ENCODE data around the gene ORMDL1.

GRCh38 chr2:189829102-189829833, 45.1 kb upstream of the ORMDL1 start:
- TF ChIP-seq IRF2 (CRISPR knock-in tag; IDR thresholded peaks at IDR 0.05; ENCODE audit: borderline replicate concordance, low read depth), result no peak
- TF ChIP-seq, protein P1, sequence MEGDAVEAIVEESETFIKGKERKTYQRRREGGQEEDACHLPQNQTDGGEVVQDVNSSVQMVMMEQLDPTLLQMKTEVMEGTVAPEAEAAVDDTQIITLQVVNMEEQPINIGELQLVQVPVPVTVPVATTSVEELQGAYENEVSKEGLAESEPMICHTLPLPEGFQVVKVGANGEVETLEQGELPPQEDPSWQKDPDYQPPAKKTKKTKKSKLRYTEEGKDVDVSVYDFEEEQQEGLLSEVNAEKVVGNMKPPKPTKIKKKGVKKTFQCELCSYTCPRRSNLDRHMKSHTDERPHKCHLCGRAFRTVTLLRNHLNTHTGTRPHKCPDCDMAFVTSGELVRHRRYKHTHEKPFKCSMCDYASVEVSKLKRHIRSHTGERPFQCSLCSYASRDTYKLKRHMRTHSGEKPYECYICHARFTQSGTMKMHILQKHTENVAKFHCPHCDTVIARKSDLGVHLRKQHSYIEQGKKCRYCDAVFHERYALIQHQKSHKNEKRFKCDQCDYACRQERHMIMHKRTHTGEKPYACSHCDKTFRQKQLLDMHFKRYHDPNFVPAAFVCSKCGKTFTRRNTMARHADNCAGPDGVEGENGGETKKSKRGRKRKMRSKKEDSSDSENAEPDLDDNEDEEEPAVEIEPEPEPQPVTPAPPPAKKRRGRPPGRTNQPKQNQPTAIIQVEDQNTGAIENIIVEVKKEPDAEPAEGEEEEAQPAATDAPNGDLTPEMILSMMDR (IDR thresholded peaks at IDR 0.05), result no peak
- TF ChIP-seq, protein P2, sequence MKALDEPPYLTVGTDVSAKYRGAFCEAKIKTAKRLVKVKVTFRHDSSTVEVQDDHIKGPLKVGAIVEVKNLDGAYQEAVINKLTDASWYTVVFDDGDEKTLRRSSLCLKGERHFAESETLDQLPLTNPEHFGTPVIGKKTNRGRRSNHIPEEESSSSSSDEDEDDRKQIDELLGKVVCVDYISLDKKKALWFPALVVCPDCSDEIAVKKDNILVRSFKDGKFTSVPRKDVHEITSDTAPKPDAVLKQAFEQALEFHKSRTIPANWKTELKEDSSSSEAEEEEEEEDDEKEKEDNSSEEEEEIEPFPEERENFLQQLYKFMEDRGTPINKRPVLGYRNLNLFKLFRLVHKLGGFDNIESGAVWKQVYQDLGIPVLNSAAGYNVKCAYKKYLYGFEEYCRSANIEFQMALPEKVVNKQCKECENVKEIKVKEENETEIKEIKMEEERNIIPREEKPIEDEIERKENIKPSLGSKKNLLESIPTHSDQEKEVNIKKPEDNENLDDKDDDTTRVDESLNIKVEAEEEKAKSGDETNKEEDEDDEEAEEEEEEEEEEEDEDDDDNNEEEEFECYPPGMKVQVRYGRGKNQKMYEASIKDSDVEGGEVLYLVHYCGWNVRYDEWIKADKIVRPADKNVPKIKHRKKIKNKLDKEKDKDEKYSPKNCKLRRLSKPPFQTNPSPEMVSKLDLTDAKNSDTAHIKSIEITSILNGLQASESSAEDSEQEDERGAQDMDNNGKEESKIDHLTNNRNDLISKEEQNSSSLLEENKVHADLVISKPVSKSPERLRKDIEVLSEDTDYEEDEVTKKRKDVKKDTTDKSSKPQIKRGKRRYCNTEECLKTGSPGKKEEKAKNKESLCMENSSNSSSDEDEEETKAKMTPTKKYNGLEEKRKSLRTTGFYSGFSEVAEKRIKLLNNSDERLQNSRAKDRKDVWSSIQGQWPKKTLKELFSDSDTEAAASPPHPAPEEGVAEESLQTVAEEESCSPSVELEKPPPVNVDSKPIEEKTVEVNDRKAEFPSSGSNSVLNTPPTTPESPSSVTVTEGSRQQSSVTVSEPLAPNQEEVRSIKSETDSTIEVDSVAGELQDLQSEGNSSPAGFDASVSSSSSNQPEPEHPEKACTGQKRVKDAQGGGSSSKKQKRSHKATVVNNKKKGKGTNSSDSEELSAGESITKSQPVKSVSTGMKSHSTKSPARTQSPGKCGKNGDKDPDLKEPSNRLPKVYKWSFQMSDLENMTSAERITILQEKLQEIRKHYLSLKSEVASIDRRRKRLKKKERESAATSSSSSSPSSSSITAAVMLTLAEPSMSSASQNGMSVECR (CRISPR knock-in tag; IDR thresholded peaks at IDR 0.05; ENCODE audit: borderline replicate concordance), result no peak
- no peak for TF ChIP-seq SP1 (CRISPR knock-in tag; conservative IDR thresholded peaks at IDR 0.05)
- no peak for TF ChIP-seq EMX1 (CRISPR knock-in tag; IDR thresholded peaks at IDR 0.05)
- TF ChIP-seq, protein P3, sequence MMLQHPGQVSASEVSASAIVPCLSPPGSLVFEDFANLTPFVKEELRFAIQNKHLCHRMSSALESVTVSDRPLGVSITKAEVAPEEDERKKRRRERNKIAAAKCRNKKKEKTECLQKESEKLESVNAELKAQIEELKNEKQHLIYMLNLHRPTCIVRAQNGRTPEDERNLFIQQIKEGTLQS (CRISPR knock-in tag; conservative IDR thresholded peaks at IDR 0.05), result no peak
- TF ChIP-seq, protein P4, sequence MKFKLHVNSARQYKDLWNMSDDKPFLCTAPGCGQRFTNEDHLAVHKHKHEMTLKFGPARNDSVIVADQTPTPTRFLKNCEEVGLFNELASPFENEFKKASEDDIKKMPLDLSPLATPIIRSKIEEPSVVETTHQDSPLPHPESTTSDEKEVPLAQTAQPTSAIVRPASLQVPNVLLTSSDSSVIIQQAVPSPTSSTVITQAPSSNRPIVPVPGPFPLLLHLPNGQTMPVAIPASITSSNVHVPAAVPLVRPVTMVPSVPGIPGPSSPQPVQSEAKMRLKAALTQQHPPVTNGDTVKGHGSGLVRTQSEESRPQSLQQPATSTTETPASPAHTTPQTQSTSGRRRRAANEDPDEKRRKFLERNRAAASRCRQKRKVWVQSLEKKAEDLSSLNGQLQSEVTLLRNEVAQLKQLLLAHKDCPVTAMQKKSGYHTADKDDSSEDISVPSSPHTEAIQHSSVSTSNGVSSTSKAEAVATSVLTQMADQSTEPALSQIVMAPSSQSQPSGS (CRISPR knock-in tag; IDR thresholded peaks at IDR 0.05; ENCODE audit: borderline replicate concordance, low read depth), result no peak
- TF ChIP-seq ZNF317 (CRISPR knock-in tag; IDR thresholded peaks at IDR 0.05; ENCODE audit: borderline replicate concordance, low read depth), result no peak
- TF ChIP-seq ZNF121 (CRISPR knock-in tag; IDR thresholded peaks at IDR 0.05), result no peak
- no peak for TF ChIP-seq FOXK1 (CRISPR knock-in tag; IDR thresholded peaks at IDR 0.05)
- TF ChIP-seq TEAD1 (CRISPR knock-in tag; IDR thresholded peaks at IDR 0.05), result no peak
- TF ChIP-seq, protein P5, sequence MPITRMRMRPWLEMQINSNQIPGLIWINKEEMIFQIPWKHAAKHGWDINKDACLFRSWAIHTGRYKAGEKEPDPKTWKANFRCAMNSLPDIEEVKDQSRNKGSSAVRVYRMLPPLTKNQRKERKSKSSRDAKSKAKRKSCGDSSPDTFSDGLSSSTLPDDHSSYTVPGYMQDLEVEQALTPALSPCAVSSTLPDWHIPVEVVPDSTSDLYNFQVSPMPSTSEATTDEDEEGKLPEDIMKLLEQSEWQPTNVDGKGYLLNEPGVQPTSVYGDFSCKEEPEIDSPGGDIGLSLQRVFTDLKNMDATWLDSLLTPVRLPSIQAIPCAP (CRISPR knock-in tag; IDR thresholded peaks at IDR 0.05), result no peak

Measured in WTC11 (cell line).